ENCODE data around the gene ZMIZ1. TPM values are rescaled to one million over a fixed set of nuclear protein-coding genes. Genes with fewer than 3 reads are reported as not detected.

The ZMIZ1 gene
- total and polyA plus RNA-seq, 2 experiments from 2014 or later, result 48.2 to 78.8 TPM

DNA sequence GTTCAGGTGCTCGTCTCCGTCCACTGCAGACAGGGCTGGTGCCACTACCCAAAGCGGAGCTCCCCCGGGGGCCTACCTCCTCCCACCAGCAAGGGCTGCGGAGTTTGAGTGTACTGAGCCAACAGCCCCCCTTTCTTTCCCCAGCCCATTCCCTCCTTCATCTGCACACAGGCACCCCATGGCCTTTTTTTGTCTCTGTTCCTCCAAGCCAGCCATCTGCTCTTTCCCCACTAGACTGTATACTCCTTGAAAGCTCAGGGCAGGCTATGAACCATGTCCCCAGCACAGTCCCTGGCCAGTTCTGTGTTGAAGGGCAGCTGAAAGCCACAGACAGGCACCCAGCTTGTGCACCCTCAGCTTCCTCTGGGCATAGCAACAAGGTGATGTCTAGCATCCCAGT is 99.4 kb downstream of the ZMIZ1 start:
- no peak overlapping the region for H3K4me3 ChIP-seq
- DNase-seq (ENCODE audit: low read depth in 1 of 2, low spot score in 1 of 2), result no peak
- H3K4me1 ChIP-seq (ENCODE audit: low read depth), result peaks cover 31% of the 10 kb centered on the region
- peak overlapping the region; percentile 43 for H3K27ac ChIP-seq
- H3K27me3 ChIP-seq, result no peaks in the 10 kb centered on the region
- H3K36me3 ChIP-seq, result peaks cover 10% of the 10 kb centered on the region
- TF ChIP-seq, protein P1, sequence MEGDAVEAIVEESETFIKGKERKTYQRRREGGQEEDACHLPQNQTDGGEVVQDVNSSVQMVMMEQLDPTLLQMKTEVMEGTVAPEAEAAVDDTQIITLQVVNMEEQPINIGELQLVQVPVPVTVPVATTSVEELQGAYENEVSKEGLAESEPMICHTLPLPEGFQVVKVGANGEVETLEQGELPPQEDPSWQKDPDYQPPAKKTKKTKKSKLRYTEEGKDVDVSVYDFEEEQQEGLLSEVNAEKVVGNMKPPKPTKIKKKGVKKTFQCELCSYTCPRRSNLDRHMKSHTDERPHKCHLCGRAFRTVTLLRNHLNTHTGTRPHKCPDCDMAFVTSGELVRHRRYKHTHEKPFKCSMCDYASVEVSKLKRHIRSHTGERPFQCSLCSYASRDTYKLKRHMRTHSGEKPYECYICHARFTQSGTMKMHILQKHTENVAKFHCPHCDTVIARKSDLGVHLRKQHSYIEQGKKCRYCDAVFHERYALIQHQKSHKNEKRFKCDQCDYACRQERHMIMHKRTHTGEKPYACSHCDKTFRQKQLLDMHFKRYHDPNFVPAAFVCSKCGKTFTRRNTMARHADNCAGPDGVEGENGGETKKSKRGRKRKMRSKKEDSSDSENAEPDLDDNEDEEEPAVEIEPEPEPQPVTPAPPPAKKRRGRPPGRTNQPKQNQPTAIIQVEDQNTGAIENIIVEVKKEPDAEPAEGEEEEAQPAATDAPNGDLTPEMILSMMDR (IDR thresholded peaks at IDR 0.05; ENCODE audit: low read depth, low read length), result no peak
- no peaks in the 10 kb centered on the region for H3K9me3 ChIP-seq (ENCODE audit: low read depth)

DNA sequence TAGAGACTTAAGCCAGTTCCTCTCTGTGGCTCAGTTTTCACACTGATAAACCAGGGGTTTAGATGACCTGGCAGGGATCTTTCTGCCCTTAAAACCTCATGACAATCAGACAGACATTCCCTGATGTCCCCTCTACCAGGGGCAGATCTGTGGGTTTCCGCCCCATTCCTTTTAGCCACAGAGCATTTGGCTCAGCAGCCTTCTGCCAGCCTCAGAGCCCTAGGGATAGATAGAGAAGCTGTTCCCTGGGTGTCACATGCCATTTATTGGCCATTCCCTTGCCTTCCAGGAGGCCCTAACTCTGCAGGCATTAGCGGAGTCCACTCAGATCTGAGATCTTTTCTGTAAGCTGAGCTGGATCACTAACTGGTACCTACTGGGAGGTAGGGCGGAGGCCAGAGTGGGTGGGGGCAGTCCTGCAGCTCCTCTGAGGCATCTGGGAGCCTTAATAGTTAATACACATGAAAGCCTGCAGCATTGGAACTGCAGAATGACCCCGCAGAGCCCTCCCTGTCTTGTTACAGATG is 101.5 kb downstream of the ZMIZ1 start:
- H3K36me3 ChIP-seq, result peaks cover 10% of the 10 kb centered on the region
- no peak overlapping the region for H3K4me3 ChIP-seq
- no peak for DNase-seq (ENCODE audit: low read depth in 1 of 2, low spot score in 1 of 2)
- H3K27ac ChIP-seq, result peak overlapping the region; percentile 52
- no peaks in the 10 kb centered on the region for H3K27me3 ChIP-seq
- H3K9me3 ChIP-seq (ENCODE audit: low read depth), result no peaks in the 10 kb centered on the region
- TF ChIP-seq, protein P1 (IDR thresholded peaks at IDR 0.05; ENCODE audit: low read depth, low read length), result no peak
- peaks cover 21% of the 10 kb centered on the region for H3K4me1 ChIP-seq (ENCODE audit: low read depth)

DNA sequence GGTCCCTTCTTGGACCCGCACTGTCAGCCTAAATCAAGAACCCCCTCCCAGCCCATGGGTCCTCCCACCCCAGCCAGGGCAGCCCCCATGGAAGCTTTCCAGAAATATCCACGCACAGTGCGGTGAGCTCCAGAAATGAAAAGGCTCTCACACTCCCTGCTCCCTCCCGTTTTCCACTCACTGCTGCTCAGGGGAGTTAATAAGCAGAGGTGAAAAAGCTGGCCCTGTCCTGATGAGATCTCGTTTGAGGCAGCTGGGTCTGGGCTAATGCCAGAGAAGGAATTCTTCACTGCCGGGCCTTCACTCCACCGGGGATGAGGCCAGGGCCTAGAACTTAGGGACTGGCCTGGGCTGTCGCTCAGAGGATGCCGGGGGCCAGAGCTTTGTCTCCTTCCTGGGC is 102.2 kb downstream of the ZMIZ1 start:
- TF ChIP-seq, protein P1 (IDR thresholded peaks at IDR 0.05; ENCODE audit: low read depth, low read length), result no peak
- peaks cover 16% of the 10 kb centered on the region for H3K4me1 ChIP-seq (ENCODE audit: low read depth)
- peak overlapping the region; percentile 52 for H3K27ac ChIP-seq
- H3K9me3 ChIP-seq (ENCODE audit: low read depth), result no peaks in the 10 kb centered on the region
- H3K27me3 ChIP-seq, result no peaks in the 10 kb centered on the region
- DNase-seq (ENCODE audit: low read depth in 1 of 2, low spot score in 1 of 2), result no peak
- H3K4me3 ChIP-seq, result no peak overlapping the region
- peaks cover 10% of the 10 kb centered on the region for H3K36me3 ChIP-seq

DNA sequence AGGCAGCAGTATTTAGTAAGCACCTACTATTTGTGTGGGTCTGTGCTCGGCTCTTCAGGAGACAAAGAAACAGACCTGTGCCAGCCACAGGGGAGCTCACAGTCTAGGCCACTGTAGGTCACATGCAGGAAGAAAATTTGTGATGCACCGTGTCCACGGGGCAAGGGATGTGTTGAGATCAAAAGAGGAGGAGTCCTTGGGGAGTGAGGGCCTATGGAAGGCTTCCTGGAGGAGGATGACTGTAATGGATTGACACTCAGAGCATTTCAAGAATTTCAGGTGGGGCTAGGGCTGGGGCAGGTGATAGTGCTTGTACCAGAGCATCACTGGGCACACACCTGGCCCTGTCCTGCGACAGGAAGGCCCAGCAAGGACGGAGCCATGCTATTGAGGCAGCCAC is 102.7 kb downstream of the ZMIZ1 start:
- peaks cover 12% of the 10 kb centered on the region for H3K4me1 ChIP-seq (ENCODE audit: low read depth)
- no peak overlapping the region for H3K4me3 ChIP-seq
- peaks cover 10% of the 10 kb centered on the region for H3K36me3 ChIP-seq
- no peaks in the 10 kb centered on the region for H3K9me3 ChIP-seq (ENCODE audit: low read depth)
- peak overlapping the region; percentile 52 for H3K27ac ChIP-seq
- DNase-seq (ENCODE audit: low read depth in 1 of 2, low spot score in 1 of 2), result no peak
- no peaks in the 10 kb centered on the region for H3K27me3 ChIP-seq
- TF ChIP-seq, protein P1 (IDR thresholded peaks at IDR 0.05; ENCODE audit: low read depth, low read length), result no peak

DNA sequence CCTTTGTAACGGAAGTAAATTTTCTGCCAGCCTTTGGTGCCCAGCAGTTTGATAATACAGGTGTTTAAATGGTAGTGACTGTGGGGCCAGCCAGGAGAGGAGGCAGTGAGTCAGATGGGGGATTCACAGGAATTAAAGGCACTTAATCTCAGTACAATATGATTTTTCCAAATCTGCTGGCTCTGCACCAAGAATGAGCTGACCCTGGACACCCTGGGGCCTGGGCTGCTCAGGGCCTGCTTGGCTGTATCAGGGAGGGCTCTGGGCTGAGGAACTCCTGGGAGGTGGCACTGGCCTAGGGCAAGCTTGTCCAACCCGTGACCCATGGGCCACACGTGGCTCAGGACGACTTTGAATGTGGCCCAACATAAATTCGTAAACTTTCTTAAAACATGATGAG is 104.1 kb downstream of the ZMIZ1 start:
- Histone ChIP-seq H3K9me3 (ENCODE audit: low read depth) (no peaks in the 10 kb centered on the region), H3K27me3 (no peaks in the 10 kb centered on the region), H3K36me3 (peaks cover 4% of the 10 kb centered on the region), H3K4me3 (no peak overlapping the region), H3K27ac (no peak overlapping the region), H3K4me1 (ENCODE audit: low read depth) (peaks cover 18% of the 10 kb centered on the region)
- DNase-seq (ENCODE audit: low read depth in 1 of 2, low spot score in 1 of 2), result no peak
- TF ChIP-seq, protein P1 (IDR thresholded peaks at IDR 0.05; ENCODE audit: low read depth, low read length), result no peak

Data from cardiac muscle cell (in vitro differentiated cells and primary cell).